Gastrocnemius medialis (tissue), 4 donors: ENCODE results near the gene MX2.

Source experiments
- POLR2A ChIP-seq, 2 donors: fragments of 450-650 bp; IDR thresholded peaks; one replicate each; pipeline ENCODE4 v1.6.1; 2017; ENCODE audit warnings: antibody characterized with exemption in 2 of 2, mild to moderate bottlenecking in 2 of 2, moderate library complexity in 2 of 2
- TF ChIP-seq, protein P1 (sequence below), 5 experiments: fragments of 450-650 bp in 3 of 5; fragments of 200-600 bp in 2 of 5; sonication (generic) in 2 of 5; IDR thresholded peaks in 4 of 5; conservative IDR thresholded peaks in 1 of 5; 1 replicate in 4 of 5; 2 replicates in 1 of 5; pipeline ENCODE4 v1.5.1; 2016 to 2019; ENCODE audit warnings: antibody characterized with exemption in 5 of 5, mild to moderate bottlenecking in 3 of 5, moderate library complexity in 3 of 5

DNA sequence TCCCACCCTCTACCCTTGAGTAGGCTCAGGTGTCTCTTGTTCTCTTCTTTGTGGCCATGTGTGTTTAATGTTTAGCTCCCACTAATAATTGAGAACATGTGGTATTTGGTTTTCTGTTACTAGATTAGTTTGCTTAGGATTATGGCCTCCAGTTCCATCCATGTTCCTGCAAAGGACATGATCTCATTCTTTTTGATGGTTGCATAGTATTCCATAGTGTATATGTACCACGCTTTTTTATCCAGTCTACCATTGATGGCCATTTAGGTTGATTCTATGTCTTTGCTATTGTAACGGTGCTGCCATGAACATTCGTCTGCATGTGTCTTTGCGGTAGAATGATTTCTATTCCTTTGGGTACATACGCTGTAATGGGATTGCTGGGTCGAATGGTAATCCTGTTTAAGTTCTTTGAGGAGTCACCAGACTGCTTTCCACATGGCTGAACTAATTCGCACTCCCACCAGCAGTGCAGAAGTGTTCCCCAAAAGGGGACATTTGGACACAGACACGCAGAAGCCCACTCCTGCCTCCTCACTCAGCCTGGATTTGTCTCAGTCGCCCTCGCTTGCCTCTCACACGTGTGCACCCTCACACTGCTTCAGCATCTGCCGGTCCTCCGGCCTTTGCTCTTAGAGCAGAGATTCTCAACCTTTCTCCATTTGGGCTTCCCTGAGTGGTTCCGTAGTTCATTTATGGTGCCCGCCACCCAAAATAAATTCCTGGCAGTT lies 3.7 kb downstream of the MX2 start:
- TF ChIP-seq, protein P1, sequence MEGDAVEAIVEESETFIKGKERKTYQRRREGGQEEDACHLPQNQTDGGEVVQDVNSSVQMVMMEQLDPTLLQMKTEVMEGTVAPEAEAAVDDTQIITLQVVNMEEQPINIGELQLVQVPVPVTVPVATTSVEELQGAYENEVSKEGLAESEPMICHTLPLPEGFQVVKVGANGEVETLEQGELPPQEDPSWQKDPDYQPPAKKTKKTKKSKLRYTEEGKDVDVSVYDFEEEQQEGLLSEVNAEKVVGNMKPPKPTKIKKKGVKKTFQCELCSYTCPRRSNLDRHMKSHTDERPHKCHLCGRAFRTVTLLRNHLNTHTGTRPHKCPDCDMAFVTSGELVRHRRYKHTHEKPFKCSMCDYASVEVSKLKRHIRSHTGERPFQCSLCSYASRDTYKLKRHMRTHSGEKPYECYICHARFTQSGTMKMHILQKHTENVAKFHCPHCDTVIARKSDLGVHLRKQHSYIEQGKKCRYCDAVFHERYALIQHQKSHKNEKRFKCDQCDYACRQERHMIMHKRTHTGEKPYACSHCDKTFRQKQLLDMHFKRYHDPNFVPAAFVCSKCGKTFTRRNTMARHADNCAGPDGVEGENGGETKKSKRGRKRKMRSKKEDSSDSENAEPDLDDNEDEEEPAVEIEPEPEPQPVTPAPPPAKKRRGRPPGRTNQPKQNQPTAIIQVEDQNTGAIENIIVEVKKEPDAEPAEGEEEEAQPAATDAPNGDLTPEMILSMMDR (IDR thresholded peaks at IDR 0.05 in 4 of 5, conservative IDR thresholded peaks at IDR 0.05 in 1 of 5), result no peak
- TF ChIP-seq POLR2A (IDR thresholded peaks at IDR 0.05), result no peak
